AG09319 (cell line): ENCODE data around the gene EPS8L1.
A peak's percentile ranks its signal among the peaks of the same experiment; 100 is the strongest.

Experiments
- DNase-seq: peaks from one replicate; pipeline ENCODE4 v3.0.0-alpha.2; 2010; ENCODE audit warnings: low read depth; ENCODE audit errors: extremely low read depth
- TF ChIP-seq, protein P1 (sequence below): IDR thresholded peaks from 2 replicates; pipeline ENCODE4 v1.5.1; 2011; ENCODE audit warnings: low read depth, mild to moderate bottlenecking, inconsistent platforms, low read length, moderate library complexity

Gene EPS8L1

DNA sequence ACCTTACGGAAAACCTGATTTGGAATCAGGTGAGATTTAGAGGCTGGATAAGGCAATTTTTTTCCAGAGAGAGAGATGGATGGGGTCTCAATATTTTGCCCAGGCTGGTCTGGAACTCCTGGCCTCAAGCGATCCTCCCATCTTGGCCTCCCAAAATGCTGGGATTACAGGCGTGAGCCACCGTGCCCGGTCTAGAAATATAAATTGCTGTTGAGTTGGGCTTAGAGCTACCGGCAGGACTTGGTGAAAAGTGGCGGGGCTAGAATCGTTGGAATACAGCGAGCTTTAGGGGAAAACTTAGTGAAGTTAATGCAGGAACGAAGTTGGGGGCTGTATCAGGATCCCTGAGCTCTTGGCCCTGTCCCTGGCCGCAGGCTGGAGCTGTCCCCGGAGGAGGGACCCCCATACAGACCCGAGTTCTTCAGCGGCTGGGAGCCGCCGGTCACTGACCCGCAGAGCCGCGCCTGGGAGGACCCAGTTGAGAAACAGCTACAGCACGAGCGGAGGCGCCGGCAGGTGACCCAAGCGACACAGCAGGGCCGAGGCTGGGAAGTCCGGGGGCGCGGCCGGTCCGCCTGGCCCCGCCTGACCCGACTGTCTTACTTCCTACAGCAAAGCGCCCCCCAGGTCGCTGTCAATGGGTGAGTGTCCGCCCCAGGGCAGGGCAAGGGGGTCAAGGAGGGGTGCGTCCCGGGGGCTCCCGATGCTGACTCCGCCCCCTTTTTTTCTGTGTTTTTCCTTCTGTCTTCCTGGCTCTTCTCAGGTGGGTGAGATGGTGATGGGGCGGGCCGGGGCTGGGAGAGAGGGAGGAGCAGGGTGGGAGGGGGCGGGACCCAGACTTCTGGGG lies 7.6 kb downstream of the EPS8L1 start:
- DNase-seq, result no peak
- TF ChIP-seq, protein P1, sequence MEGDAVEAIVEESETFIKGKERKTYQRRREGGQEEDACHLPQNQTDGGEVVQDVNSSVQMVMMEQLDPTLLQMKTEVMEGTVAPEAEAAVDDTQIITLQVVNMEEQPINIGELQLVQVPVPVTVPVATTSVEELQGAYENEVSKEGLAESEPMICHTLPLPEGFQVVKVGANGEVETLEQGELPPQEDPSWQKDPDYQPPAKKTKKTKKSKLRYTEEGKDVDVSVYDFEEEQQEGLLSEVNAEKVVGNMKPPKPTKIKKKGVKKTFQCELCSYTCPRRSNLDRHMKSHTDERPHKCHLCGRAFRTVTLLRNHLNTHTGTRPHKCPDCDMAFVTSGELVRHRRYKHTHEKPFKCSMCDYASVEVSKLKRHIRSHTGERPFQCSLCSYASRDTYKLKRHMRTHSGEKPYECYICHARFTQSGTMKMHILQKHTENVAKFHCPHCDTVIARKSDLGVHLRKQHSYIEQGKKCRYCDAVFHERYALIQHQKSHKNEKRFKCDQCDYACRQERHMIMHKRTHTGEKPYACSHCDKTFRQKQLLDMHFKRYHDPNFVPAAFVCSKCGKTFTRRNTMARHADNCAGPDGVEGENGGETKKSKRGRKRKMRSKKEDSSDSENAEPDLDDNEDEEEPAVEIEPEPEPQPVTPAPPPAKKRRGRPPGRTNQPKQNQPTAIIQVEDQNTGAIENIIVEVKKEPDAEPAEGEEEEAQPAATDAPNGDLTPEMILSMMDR, result no peak

DNA sequence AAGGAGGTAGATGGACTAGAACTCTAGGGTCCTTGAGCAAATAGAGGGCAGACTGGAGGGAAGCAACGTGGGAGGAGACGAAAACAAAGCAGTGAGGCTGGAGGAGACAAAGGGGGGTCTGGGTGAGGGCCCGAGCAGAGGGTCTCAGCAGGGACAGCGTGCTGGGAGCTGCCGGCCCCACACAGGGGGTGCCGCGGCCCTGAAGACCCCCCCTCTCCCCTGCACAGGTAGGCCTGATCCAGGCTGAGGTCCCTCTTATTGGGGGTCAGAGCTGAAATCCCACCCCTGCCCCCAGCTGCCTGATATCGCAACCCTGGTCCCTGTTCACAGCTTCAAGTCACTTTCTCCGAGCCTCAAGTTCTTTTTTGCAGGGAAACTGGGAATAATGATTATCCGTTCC lies 8.7 kb downstream of the EPS8L1 start:
- no peak for DNase-seq

DNA sequence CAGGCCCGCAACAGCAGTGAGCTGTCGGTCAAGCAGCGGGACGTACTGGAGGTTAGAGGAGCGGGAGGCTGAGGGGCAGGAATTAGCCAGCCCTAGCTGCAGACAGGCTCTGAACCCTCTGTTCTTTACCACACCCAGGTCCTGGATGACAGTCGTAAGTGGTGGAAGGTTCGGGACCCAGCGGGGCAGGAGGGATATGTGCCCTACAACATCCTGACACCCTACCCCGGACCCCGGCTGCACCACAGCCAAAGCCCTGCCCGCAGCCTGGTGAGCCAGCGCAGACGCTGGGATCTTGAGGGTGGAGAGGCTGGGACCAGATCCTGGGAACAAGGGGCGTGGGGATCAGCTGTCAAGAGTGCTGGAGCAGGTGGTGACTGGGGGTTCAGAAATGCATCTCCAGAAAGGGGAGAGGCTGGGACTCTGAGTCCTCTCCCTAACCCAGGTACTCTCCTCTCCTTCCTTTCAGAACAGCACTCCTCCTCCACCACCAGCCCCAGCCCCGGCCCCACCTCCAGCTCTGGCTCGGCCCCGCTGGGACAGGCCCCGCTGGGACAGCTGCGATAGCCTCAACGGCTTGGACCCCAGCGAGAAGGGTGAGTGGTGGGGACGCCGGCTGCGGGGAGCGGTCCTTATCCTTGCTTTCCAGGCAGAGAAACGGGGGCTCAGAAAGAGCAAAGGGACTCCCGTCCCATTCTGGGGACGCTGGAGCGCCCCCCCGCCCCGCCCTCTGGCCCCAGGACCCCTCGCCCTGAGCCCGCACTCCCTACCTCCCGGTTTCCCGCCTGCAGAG lies 10.4 kb downstream of the EPS8L1 start:
- TF ChIP-seq, protein P1, result no peak
- no peak for DNase-seq

More for the DNA sequence above, 8.7 kb downstream of the EPS8L1 start:
- TF ChIP-seq, protein P1, result no peak

DNA sequence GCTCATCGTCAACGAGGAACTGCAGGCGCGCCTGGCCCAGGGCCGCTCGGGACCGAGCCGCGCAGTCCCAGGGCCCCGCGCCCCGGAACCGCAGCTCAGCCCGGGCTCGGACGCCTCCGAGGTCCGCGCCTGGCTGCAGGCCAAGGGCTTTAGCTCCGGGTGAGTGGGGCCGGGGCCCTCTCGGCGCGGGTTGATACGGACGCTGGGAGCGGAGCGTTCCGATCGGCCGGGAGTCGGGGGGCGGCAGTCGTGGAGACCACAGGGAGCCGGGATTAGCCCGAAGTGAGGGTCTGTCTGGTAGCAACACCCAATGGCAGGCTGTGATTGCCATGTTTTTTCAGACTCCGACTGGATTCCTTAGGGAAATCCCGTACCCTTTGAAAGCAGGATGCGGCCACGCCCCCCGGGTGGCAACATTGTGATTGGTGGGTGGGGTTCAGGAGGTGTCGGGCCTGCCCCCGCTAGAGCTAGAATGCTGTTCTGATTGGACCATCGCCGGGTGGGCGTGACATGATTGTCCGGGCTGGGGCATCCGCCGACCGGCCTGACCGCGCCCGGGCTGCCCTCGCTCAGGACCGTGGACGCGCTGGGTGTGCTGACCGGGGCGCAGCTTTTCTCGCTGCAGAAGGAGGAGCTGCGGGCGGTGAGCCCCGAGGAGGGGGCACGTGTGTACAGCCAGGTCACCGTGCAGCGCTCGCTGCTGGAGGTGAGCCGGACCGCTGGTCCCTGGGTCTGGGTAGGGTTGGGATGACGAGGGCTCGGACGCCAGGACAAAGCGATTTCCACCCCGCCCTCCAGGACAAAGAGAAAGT lies 11.3 kb downstream of the EPS8L1 start:
- peak; percentile 72 for DNase-seq
- TF ChIP-seq, protein P1, result no peak

DNA sequence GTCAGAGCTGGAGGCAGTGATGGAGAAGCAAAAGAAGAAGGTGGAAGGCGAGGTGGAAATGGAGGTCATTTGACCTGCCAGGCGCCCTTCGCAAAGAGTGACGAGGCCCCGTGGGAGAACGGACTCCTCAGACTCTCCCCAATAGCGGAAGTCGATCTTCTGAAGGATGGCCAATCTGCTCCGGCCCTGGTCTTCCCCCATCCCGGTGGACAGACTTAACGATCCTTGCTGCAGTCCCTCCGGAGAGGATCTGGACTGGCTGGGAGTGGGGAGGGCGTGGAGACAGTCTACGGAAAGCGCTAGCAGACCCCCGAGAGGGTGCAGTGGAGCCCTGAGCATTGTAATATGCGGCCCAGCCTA lies 11.9 kb downstream of the EPS8L1 start:
- DNase-seq, result no peak
- TF ChIP-seq, protein P1, result no peak

DNA sequence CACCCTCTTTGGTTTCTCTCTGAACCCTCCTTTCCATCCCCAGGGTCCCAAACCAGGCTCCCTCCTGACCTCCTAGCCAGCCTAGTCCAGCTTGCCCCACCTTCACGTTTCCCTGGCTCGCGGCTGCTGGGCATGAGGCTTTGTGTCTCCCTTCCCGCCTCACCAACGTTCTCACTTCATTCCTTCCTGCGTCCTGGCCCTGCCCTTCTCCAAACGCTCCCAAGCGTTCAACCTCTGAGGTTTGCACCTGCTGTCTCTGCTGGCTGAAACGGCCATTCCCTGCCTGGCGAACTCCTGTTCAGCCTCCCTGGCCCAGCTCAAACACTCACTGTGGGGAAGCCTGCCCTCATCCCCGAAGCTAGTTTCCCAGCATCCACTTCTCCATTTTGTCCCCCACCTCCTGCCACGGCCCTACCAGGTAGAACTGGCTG lies 12.4 kb downstream of the EPS8L1 start:
- DNase-seq, result no peak
- TF ChIP-seq, protein P1, result no peak
